Kidney epithelial cell (primary cell): Measurements from ENCODE around the gene TSHZ2. TPM values are rescaled to one million over a fixed set of nuclear protein-coding genes. Genes with fewer than 3 reads are reported as not detected.

Source experiments
- DNase-seq: peaks from one replicate; pipeline ENCODE4 v3.0.0-alpha.2; 2010; ENCODE audit warnings: low read depth
- H3K27me3 ChIP-seq: 2 replicates; pipeline ENCODE4 v1.6.0; 2011; ENCODE audit warnings: low read length; ENCODE audit not compliant: control insufficient read depth, insufficient read depth
- H3K36me3 ChIP-seq: 2 replicates; pipeline ENCODE4 v1.5.1; 2011; ENCODE audit warnings: low read length; ENCODE audit not compliant: control insufficient read depth, insufficient read depth
- H3K4me3 ChIP-seq: 2 replicates; pipeline ENCODE4 v1.5.1; 2011; ENCODE audit warnings: low read depth, mild to moderate bottlenecking, control low read depth, low read length
- CTCF ChIP-seq: IDR thresholded peaks from 2 replicates; pipeline ENCODE4 v1.5.1; 2011; ENCODE audit warnings: mild to moderate bottlenecking, moderate library complexity, low read length, control low read depth, inconsistent platforms; ENCODE audit not compliant: insufficient read depth, poor library complexity, severe bottlenecking
- total RNA-seq: library from RNA; depleted of rRNA; stranded (reverse); fragments of >200 nt; gene quantifications from 2 replicates; pipeline ENCODE4 v1.2.3, GENCODE V29; 2015

TSHZ2 gene
- total RNA-seq, 1 donor from 2014 or later: 1.0 TPM

GRCh38 chr20:53296451-53297153 is 324.4 kb downstream of the TSHZ2 start:
- no peaks in the 10 kb centered on the region for H3K27me3 ChIP-seq
- H3K36me3 ChIP-seq: no peaks in the 10 kb centered on the region
- no peak for DNase-seq
- TF ChIP-seq CTCF: no peak
- no peak overlapping the region for H3K4me3 ChIP-seq

- Histone ChIP-seq H3K36me3 (no peaks in the 10 kb centered on the region), H3K4me3 (no peak overlapping the region), H3K27me3 (no peaks in the 10 kb centered on the region)
- no peak for DNase-seq
- TF ChIP-seq CTCF: no peak
Measured at GRCh38 chr20:53297154-53297529, 325.0 kb downstream of the TSHZ2 start.

- Histone ChIP-seq H3K27me3 (no peaks in the 10 kb centered on the region), H3K36me3 (no peaks in the 10 kb centered on the region), H3K4me3 (no peak overlapping the region)
- DNase-seq: no peak
- TF ChIP-seq CTCF: no peak
Measured at GRCh38 chr20:53298260-53298659, 326.1 kb downstream of the TSHZ2 start.

- Histone ChIP-seq H3K36me3 (no peaks in the 10 kb centered on the region), H3K4me3 (no peak overlapping the region), H3K27me3 (no peaks in the 10 kb centered on the region)
- TF ChIP-seq CTCF: no peak
- DNase-seq: no peak
Measured at GRCh38 chr20:53298911-53299310, 326.8 kb downstream of the TSHZ2 start.

GRCh38 chr20:53299831-53300230 is 327.7 kb downstream of the TSHZ2 start:
- no peak for DNase-seq
- H3K27me3 ChIP-seq: no peaks in the 10 kb centered on the region
- no peaks in the 10 kb centered on the region for H3K36me3 ChIP-seq
- no peak for TF ChIP-seq CTCF
- H3K4me3 ChIP-seq: no peak overlapping the region

GRCh38 chr20:53301869-53302268 is 329.7 kb downstream of the TSHZ2 start:
- no peaks in the 10 kb centered on the region for H3K36me3 ChIP-seq
- no peak for TF ChIP-seq CTCF
- DNase-seq: no peak
- H3K4me3 ChIP-seq: no peak overlapping the region
- H3K27me3 ChIP-seq: no peaks in the 10 kb centered on the region
